Measurements from ENCODE around the gene MSL3B.

MSL3B gene

GRCh38 chr2:233832869-233833311 is 35.3 kb downstream of the MSL3B start:
- DNase-seq (ENCODE audit: low read depth in 2 of 2) = no peak

- DNase-seq (ENCODE audit: low read depth in 2 of 2) = no peak
Measured at GRCh38 chr2:233832414-233832813, 35.8 kb downstream of the MSL3B start.

GRCh38 chr2:233831861-233832260 is 36.3 kb downstream of the MSL3B start:
- DNase-seq (ENCODE audit: low read depth in 2 of 2) = no peak

- no peak for DNase-seq (ENCODE audit: low read depth in 2 of 2)
Measured at GRCh38 chr2:233831011-233831721, 37.0 kb downstream of the MSL3B start.

GRCh38 chr2:233830111-233830802 is 37.9 kb downstream of the MSL3B start:
- no peak for DNase-seq (ENCODE audit: low read depth in 2 of 2)

- no peak for DNase-seq (ENCODE audit: low read depth in 2 of 2)
Measured at GRCh38 chr2:233829193-233830110, 38.7 kb downstream of the MSL3B start.

GRCh38 chr2:233828546-233829192 is 39.5 kb downstream of the MSL3B start:
- no peak for DNase-seq (ENCODE audit: low read depth in 2 of 2)

- no peak for DNase-seq (ENCODE audit: low read depth in 2 of 2)
Measured at GRCh38 chr2:233824373-233824772, 43.8 kb downstream of the MSL3B start.

GRCh38 chr2:233823731-233824121 is 44.5 kb downstream of the MSL3B start:
- no peak for DNase-seq (ENCODE audit: low read depth in 2 of 2)

GRCh38 chr2:233822781-233823730 is 45.1 kb downstream of the MSL3B start:
- no peak for DNase-seq (ENCODE audit: low read depth in 2 of 2)

- no peak for DNase-seq (ENCODE audit: low read depth in 2 of 2)
Measured at GRCh38 chr2:233822101-233822771, 46.0 kb downstream of the MSL3B start.

- DNase-seq (ENCODE audit: low read depth in 2 of 2) = no peak
Measured at GRCh38 chr2:233821709-233822100, 46.5 kb downstream of the MSL3B start.

GRCh38 chr2:233821196-233821595 is 47.0 kb downstream of the MSL3B start:
- DNase-seq (ENCODE audit: low read depth in 2 of 2) = no peak

- DNase-seq (ENCODE audit: low read depth in 2 of 2) = no peak
Measured at GRCh38 chr2:233820774-233821105, 47.4 kb downstream of the MSL3B start.

- no peak for DNase-seq (ENCODE audit: low read depth in 2 of 2)
Measured at GRCh38 chr2:233819884-233820773, 48.1 kb downstream of the MSL3B start.

GRCh38 chr2:233818639-233819621 is 49.3 kb downstream of the MSL3B start:
- no peak for DNase-seq (ENCODE audit: low read depth in 2 of 2)

- DNase-seq (ENCODE audit: low read depth in 2 of 2) = no peak
Measured at GRCh38 chr2:233817995-233818638, 50.1 kb downstream of the MSL3B start.
